OCI-LY3 (cell line): ENCODE data around the gene SH2B3.

Experiments used
- CTCF ChIP-seq: fragments of 200-600, 300-600 bp; sonication (generic); IDR thresholded peaks from 2 replicates; pipeline ENCODE4 v1.5.1; 2014; ENCODE audit warnings: antibody characterized with exemption, low read length, low read depth
- EZH2phosphoT487 ChIP-seq: fragments of 200-600 bp; shearing (Covaris generic); IDR thresholded peaks from 2 replicates; pipeline ENCODE4 v1.6.1; 2018; ENCODE audit warnings: antibody characterized with exemption, mixed run types, low read depth

GRCh38 chr12:111377440-111377839 lies 28.3 kb upstream of the SH2B3 start:
- TF ChIP-seq CTCF (no peak), EZH2phosphoT487 (no peak)
